Stimulated activated CD4-positive, alpha-beta T cell treated with anti-CD3 and anti-CD28 coated beads, Interleukin-15, amount 100 ng/mL, for 48 hours (primary cell): ENCODE data around the gene CNTNAP1.

Experiments
- DNase-seq, 2 donors: peaks; one replicate each; pipeline ENCODE4 v3.0.0-alpha.2; 2020; ENCODE audit warnings: low read depth in 2 of 2

The CNTNAP1 gene

DNA sequence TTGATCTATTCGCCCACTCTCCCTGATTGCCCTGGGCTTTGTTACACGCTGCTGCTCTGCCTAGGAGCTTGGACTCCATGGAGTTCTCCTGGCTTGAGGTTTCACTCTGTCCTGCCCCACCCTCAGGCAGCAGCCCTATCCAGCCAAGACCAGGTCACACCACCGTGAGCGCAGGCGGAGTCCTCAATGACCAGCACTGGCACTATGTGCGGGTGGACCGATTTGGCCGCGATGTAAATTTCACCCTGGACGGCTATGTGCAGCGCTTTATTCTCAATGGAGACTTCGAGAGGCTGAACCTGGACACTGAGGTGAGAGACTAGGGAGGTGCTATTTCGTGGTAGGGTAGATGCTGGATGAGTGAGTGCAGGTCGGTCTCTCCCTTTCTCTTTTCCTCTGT lies 3.5 kb downstream of the CNTNAP1 start:
- DNase-seq, result no peak

GRCh38 chr17:42686520-42687128 lies 4.3 kb downstream of the CNTNAP1 start:
- no peak for DNase-seq

DNA sequence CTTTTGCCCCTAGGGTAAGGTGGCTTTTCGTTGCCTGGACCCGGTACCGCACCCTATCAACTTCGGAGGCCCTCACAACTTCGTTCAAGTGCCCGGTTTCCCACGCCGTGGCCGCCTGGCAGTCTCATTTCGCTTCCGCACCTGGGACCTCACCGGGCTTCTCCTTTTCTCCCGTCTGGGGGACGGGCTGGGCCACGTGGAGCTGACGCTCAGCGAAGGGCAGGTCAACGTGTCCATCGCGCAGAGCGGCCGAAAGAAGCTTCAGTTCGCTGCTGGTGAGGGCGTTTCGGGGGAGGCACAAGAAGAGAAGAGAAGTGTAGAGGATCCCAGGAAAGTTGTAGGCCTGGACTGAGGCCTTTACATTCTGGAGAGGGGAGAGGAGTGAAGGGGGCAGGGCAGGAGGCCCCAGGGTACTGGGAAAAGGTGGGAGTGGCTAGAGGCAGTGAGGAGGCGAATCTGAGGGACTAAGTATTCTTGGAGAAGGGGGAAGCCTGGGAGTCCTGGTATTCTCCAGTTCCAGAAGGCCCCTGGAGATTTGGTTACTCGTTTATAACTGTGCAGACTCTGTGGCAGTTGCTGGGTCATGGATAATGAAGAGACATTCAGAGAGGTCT lies 5.5 kb downstream of the CNTNAP1 start:
- DNase-seq, result no peak

GRCh38 chr17:42690596-42690995 lies 8.3 kb downstream of the CNTNAP1 start:
- DNase-seq, result no peak

DNA sequence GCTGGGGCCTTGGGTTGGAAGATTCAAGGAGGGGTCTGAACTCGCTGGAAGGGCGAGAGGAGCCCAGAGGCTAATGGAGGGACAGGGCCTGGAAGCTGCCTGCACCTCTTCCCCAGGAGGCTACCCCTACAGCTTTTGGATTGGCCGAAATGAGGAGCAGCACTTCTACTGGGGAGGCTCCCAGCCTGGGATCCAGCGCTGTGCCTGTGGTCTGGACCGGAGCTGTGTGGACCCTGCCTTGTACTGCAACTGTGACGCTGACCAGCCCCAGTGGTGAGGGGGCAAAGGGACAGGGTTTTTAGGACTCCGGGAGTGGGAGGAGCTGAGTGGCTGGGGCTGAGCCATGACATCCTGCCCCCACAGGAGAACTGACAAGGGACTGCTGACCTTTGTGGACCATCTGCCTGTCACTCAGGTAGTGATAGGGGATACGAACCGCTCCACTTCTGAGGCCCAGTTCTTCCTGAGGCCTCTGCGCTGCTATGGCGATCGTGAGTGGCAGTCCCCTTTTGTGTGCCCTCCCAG lies 8.8 kb downstream of the CNTNAP1 start:
- no peak for DNase-seq

DNA sequence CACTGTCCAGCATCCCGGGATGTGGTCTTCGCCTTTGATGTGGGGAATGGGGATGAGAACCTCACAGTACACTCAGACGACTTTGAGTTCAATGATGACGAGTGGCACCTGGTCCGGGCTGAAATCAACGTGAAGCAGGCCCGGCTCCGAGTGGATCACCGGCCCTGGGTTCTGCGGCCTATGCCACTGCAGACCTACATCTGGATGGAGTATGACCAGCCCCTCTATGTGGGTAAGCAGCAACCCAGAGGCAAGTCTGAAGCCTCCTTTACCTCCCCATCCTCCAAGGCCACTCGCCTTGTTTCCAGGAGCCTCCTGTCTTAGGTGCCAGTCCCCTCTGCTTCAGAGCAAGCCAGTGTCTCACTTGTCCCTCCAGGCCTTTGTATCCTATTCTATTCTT lies 10.2 kb downstream of the CNTNAP1 start:
- no peak for DNase-seq

- no peak for DNase-seq
Observed at GRCh38 chr17:42694524-42694923, 12.2 kb downstream of the CNTNAP1 start.

DNA sequence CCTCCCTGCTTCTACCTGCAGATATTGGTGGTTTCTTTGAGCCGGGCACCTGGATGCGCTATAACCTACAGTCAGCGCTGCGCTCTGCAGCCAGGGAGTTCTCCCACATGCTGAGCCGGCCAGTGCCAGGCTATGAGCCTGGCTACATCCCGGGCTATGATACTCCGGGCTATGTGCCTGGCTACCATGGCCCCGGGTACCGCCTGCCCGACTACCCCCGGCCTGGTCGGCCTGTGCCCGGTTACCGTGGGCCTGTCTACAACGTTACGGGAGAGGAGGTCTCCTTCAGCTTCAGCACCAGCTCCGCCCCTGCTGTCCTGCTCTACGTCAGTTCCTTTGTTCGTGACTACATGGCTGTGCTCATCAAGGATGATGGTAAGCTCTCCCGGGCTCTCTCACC lies 13.2 kb downstream of the CNTNAP1 start:
- no peak for DNase-seq

DNA sequence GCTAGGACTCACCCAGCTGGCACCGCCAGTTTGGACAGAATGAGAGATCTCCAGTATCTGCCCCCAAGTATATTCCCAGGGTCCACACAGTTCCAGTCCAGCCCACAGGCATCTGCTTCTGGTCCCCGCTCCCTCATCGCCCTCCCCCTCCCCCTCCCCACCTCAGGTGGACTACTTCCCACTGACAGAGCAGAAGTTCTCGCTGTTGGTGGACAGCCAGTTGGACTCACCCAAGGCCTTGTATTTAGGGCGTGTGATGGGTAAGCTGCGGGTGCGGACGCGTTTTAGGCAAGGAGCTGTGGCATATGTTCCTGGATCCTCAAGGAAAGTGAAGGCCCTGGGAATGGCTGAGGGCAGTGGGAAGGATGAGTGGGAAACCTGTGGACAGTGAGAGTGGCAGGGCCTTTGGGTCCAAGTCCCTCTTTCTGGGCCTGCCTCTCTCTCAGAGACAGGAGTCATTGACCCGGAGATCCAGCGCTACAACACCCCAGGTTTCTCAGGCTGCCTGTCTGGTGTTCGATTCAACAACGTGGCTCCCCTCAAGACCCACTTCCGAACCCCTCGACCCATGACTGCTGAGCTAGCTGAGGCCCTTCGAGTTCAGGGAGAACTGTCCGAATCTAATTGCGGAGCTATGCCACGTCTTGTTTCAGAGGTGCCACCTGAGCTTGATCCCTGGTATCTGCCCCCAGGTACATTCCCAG lies 14.9 kb downstream of the CNTNAP1 start:
- no peak for DNase-seq

GRCh38 chr17:42698736-42699414 lies 16.5 kb downstream of the CNTNAP1 start:
- DNase-seq, result no peak

- DNase-seq, result no peak
Observed at GRCh38 chr17:42699415-42699740, 17.0 kb downstream of the CNTNAP1 start.

GRCh38 chr17:42700586-42701289 lies 18.4 kb downstream of the CNTNAP1 start:
- DNase-seq, result no peak

- DNase-seq, result no peak
Observed at GRCh38 chr17:42702446-42702845, 20.1 kb downstream of the CNTNAP1 start.

DNA sequence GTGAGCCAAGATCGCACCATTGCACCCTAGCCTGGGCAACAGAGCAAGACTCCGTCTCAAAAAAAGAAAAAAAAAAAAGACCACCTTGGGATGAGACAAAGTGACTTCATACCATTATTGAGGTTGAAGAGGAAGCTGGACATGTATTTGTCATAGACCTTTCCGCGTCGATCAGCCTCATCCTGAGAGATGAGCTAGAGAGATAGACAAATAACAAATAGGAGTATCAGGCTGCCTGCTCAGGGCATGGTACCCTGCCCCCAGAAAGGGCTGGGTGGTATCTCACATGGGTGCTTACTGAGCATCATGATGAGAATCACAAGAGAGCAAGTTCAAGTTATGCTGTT lies 22.1 kb downstream of the CNTNAP1 start:
- DNase-seq, result no peak

GRCh38 chr17:42704837-42705494 lies 22.6 kb downstream of the CNTNAP1 start:
- DNase-seq, result peak in 1 of 2 donors; percentile 39

GRCh38 chr17:42706732-42707131 lies 24.4 kb downstream of the CNTNAP1 start:
- peak in 1 of 2 donors; percentile 33 for DNase-seq

DNA sequence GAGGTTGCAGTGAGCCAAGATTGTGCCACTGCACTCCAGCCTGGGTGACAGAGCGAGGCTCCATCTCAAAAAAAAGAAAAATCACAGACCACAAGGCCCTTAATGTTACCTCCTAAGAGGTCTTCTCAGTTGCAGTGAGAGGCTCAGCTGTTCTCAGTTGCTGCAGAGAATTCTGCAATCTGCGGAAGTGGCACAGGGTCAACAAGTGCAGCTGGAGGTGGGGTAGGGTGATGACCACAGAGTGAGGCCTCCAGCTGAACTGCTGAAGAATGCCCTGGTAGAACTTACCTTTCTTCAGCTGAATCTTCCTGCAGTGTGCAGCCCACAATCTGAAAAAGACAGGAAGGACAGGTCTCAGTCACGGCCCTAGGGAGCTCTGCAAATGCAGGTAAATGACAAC lies 26.3 kb downstream of the CNTNAP1 start:
- DNase-seq, result no peak

GRCh38 chr17:42709561-42709960 lies 27.2 kb downstream of the CNTNAP1 start:
- DNase-seq, result no peak

GRCh38 chr17:42720996-42721583 lies 38.8 kb downstream of the CNTNAP1 start:
- DNase-seq, result no peak

- no peak for DNase-seq
Observed at GRCh38 chr17:42723636-42724035, 41.3 kb downstream of the CNTNAP1 start.

GRCh38 chr17:42725143-42725542 lies 42.8 kb downstream of the CNTNAP1 start:
- no peak for DNase-seq
